NCI-H524 treated with DMSO at 0.1 percent for 48 hours (cell line): Measurements from ENCODE around the gene ASTN1.

Experiments used
- DNase-seq: peaks from one replicate; lab custom pipeline; 2025; lab: John Stamatoyannopoulos, UW

ASTN1 gene

DNA sequence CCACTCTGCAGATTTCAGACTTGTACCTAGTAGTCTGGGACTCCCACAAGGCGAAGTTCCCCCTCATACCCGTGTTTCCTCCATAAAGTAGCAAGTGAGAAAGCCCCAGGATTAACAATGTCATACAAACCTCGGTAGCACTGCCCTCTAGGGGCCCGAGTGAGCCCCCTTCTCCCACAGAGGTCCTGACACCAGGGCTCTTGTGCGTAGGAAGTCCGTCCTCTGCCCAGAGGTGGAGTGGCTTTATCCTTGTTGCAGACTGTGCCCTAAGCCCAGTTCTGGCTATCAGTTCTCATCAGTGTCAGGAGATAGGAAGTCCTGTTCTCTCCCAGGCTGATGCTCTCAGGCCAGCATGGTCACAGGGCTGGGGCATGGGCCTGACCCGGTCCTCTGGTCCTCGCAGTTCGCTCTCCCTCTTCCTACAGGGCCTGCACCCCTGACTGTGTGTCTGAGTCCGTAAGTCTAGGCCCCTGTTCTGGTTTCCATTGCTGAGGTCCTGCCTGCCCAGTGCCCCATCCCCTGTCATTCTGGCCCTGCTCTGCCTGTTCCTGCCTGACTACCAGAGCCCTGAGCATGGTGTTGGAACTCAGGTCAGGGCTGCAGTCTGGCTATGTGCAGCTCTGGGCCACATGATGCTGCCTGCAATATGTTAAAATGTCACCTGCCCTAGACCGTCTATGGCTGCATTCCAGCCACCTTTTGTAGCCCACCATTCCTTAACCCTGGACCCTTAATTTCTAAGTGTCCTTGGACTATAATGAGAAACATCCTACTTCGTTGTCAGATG is 285.6 kb downstream of the ASTN1 start:
- no peak for DNase-seq

DNA sequence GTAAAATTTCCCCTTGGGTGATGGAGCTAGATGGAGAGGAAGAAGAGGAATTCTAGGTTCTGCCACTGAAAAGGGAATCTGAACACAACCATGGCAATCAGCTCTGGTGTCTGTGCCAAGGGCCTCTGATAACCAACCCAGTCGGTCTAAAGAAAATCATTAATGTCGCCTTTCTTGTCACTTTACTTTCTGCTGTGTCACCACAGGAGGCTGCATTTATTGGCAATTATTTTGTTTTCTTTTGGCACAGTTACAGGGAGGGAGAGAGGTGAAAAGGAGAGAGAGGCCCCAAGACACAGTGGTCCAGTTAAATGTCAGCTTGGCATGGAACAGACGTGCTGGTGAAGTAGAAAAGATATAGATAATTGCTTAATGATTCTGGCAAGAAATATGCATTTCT is 287.0 kb downstream of the ASTN1 start:
- DNase-seq: no peak

DNA sequence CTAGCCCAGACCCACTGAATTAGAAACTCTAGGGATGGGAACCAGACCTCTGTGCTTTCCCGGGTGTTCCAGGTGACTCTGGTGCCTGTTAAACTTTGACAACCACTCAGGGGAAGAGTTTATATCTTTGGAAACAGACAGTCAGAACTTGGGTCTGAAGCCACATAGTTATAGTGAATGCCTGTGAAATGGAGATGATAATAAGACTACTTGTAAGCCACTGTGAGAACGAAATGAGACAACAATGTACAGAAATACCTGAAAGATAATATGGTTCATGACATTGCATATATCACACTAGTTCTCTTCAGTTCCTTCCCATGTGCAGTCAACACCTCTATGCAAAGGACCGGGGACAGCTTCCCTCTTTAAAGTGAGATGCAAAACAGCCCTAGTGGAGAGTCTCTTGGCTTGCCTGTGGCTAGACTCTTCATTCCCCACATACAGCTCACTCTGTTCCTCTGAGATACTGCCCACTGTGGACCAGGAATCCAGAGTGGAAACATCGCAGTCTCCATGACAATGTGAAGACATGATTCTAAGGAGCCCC is 287.5 kb downstream of the ASTN1 start:
- DNase-seq: no peak

DNA sequence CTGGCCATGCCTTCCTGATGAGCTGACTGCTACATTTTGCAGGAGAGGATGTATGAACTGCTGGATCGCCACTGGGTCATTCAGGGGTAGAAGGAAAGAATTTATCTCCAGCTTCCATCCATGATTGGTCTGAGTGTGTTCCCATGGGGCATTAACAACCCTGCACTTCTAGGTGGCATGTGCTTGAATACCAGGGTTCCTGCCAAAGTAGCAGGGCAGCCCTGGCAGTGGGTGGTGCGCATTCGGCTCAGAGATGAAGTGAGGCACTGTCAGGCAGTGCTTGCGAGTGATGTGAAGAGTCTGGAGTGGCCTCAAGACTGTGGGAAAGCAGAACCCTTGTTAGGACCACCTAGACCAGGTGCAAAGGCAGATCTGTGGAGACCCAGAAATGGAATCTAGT is 294.9 kb downstream of the ASTN1 start:
- DNase-seq: no peak

DNA sequence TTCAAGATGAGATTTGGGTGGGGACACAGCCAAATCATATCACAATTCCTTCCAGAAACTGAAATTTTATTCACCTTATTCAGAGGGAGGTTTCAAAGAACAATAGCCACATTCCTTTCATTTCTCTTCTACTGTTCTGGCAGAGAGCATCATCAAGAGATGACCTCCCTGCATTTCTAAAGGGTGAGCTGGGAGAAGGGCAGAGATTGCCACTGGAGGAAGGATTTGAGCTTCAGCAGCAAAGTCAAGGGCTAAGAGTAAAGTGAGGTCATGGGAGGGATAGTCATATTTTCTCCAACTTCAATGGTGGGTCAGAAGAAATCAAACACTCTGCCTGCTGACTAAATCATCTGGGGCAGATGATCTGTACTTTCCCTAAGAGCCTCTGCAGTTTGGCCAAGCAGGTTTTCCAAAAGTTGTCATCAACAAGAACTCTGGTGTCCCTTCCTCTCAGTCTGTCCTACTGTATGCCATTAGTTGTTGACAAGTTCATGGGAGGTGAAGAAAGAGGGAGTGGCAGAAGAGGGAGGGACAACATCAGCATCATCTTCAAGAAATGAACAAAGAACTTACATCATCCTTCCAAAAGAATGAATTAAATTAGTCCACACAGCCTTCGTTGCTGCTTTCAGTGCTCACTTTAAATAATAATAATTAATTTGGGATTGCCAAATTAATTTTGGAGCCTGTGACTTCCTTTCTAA is 298.3 kb downstream of the ASTN1 start:
- DNase-seq: no peak

DNA sequence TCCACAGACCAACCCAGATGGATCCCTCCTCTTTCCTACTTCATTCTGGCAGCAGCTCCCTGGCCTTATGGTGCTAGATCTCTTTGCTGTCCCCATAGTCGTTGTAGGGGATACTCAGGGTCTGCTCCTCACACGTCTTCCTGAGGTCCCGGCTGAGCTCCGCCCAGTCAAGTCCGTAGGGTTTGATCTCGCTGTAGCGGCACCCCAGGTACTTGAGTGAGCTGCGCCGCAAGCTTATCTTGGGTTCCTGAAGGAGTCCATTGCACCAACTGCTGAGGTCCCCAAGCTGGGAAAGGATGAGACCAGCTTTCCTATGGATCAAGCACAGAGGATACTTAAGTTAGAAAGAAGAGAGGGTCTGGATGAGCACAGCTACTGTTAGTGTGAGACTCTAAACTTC is 300.3 kb downstream of the ASTN1 start:
- no peak for DNase-seq

DNA sequence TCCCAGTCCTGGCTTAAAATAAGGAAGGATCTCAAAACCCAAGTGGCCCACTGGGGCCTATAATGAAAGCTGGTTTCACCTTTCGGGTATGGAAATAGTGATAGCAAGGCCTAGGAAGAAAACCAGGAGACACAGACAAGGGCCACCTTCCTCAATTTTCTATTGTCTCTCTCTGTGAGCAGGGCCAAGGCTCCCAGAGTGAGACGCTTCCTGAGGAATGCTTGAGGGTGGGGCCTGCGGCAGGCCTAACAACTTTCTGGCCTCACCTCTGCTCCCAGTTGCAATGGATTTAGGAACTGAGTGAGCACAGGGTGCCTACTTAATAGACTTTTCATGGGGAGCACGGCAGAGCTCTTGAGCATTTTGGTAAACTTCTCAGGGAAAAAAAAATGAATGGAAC is 300.9 kb downstream of the ASTN1 start:
- no peak for DNase-seq

DNA sequence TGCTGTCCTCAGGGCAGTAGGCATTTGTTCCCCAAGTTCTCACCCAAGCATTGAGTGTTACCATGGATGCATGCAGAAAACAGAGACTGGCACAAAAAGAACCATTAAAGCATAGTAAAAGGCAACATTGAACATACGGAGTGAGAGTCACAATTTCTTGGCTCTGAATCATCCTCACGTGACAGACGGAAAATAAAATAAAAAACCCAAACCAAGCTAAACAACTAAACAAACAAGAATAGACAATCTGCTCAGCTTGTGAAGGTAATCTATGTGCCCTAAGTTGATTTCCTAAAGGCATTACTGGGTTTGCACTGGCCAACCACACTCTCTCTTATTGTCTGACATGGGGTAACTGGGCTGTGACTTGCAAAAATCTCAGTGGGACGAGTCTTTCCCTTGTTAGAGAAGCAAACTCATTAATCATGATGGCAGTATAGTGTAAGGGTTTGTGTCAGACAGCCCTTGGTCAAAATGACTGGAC is 306.0 kb downstream of the ASTN1 start:
- DNase-seq: no peak

DNA sequence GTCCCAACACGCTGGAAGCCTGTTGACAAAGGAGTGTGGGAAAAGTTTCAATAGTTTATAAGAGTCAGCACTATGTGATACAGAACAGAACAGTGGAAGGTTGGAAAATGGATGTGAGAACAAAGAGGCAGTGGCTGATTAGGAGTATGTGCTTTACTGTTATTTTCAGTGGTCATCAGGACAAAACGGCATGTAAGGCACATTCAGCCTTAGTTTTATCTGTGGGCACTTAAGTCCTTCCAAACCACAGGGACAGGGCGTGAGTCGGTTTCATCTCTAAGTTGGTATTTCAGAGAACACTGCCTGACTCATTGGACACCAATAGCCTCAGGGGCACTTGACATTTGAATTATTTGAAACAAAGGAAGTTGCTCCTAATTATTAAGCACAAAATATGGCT is 306.9 kb downstream of the ASTN1 start:
- no peak for DNase-seq

DNA sequence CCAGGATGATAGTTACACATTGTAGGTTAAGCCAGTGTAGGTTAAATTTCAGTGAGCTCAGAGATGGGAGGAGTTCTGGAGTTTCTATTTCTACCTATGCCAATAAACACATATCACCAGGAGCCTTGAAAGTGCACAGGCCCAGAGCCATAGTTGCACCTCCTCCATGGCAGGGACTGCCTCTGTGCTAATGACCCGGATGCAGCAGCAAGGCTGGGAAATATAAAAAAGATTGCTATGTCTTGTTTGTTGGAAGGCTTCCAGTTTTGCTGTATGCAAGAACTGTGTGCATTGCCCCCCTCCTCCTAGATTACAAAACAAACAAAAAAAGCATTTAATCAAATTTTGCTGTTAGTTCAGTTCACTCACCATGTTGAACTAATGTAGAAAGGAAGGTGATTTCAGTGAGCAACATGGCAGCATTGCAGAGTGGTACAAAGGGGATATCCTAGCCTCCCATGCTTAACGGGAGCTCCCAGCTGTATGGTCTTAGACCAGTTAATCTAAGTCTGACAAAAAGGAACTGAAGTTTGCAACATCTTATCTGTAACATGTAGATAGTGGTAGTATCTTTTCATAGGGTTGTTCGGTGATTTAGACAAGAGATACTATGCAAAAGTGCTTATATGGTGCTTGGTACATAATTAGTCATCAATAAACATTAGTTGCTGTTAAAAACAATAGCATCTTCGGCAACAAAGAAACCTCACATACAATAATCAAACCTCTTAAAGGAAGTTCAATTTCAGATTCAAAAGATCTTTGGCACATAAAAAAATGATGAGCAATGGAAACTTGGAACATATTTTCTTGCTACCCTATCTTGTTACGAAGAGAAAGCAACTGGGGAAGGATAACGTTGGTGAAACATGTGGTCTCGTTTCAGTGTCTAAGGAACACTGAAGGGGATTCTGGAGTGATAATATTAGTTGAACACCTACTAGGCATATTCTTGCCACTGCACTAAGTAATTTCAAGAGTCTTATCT is 309.5 kb downstream of the ASTN1 start:
- no peak for DNase-seq

DNA sequence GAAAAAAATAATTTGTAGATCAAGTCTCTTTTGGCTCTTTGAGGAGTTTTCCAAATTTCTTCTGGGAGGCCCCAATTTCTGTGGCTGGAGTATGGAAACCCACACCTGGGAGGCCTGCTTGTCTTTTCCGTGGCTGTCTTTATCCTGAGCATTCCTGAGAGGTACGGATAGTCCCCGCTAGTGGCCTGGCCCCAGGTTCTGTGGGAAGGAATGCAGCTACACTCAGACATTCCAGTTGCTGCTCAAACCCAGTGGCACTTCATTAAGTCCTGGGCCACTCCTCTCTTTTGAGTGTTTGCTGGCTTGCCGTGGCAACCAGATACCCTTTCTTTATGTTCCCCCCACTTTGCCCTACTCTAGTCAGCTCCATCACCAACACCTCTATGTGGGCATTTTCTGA is 310.4 kb downstream of the ASTN1 start:
- DNase-seq: no peak

DNA sequence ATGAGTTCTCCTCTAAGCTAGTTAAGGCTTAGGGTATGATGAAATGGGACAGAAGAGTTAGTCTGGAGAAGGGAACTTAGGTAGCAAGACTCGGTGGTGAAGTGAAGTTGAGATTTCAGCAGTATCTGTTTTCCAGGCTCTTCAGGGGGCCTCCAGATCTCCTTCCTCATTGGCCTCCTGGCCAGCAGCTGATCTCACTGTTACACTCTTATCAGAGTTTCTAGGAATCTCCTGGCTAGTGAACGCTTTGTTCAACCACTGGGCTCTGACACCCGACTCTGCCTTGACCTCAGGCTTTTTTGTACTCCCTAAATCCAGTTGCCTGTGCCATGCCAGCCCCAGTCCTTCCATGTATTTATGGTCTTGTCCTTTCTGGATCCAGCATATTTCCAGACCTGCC is 311.0 kb downstream of the ASTN1 start:
- DNase-seq: no peak

DNA sequence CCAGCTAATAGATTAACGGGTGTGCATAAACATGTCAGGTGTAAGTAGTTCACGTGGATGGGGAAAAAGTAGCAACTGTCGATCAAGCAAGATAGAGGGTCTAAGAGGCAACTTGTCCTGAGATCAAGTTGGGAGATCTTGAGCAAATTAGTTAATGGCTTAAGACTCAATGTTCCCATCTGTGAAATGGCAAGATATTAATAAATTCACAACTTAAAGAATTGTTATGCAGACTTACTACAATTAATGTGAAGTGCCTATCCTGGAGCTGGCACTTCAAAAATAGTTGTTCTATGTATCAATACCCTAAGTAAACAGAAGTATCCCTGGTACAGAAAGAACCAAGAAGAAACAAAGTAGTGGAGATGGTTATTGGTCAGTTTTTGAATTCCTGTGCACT is 312.4 kb downstream of the ASTN1 start:
- DNase-seq: no peak

DNA sequence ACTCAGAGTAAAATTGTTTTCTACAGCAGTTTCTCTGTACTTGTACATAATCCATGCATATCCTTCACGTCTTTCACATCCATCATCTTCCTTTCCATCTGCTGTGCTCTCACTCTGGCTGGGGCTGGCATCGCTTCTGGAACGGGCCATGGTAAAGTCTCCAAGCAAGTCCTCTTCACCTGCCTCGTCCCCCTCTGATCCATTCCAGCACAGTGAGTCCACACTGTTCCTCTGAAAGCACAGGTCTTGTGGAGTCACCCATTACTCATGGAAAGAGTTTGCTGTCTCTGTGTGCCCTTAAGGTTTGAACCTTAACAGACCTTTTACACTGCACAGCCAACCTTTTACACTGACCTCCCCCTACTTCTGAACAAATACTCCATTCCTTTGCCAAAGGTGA is 313.6 kb downstream of the ASTN1 start:
- no peak for DNase-seq

DNA sequence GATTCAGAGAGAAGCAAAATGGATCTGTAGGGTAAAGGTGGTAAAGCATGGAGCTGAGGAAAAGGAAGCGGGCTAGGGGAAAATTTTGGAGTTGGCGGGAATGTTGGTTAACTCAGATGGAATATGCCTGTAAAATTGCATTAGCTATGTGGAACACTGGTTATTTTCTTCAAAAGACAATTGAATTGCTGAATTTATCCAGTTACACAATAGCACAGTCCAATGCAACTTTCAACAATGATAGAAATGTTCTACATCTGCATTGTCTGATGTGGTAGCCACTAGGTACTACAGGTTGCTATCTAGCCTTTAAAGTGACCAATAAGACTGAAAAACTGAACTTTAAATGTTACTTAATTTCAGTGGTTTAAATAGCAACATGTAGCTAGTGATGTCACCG is 315.2 kb downstream of the ASTN1 start:
- DNase-seq: no peak

DNA sequence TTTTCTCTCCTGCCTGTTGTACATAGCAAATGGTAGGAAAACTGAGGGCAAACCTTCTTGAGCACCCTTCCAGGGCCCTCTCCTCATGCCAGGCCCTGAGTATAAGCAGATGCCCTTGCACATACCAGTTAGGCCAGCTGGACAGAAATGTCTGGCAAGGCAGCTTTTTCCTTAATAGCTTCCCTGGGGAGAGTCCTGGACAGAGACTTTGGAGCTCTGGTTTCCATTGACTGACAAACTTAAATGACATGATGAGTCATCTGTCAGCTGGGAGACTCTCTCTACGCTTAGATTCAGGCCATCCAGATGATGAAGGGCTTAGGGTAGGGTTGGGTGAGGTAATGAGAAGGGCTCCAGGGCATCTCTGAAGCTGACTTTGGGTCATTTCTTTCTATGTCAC is 317.5 kb downstream of the ASTN1 start:
- DNase-seq: no peak

DNA sequence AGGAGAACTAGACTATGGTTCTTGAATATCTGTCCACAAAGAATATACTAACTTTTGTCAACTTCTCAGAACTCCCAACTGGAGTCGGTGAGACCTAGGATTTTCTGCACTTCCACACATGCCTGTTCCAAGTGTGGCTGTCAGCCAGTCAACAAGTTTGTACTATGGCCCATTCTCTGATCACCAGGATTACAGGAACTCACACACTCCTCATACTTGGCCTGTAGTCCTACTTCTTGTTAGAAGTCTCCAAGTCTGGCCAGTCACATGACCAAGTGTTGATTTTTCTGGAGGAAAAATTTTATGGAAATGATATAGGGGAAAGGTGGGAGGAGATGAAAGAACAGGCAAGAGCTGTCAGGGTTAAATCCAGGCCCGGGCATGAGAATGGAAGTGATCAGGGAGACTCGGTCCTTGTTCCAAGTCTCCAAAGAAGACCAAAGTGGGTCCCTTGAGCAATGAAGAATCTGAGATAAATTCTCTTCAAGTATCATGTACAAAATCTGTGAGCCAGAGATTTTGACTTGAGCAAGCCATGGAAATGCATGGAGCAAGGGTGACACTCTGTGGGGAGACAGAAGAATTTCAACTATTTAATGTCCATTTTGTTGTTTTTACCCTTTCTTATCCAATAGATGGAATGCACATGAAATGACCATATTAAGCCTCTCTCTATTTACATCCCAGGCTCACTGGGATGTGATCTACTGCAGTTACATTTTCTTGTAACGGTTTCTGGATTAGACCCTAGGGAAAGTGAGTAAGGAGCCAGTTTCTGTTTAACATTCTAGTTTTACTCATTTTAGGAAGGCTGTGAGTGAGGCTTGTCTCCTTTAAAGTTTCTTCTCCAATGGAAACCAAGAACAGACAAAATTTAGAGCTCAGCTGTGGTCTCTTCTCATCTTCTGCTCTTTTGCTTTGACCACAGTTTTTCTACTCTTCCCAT is 320.9 kb downstream of the ASTN1 start:
- DNase-seq: no peak

DNA sequence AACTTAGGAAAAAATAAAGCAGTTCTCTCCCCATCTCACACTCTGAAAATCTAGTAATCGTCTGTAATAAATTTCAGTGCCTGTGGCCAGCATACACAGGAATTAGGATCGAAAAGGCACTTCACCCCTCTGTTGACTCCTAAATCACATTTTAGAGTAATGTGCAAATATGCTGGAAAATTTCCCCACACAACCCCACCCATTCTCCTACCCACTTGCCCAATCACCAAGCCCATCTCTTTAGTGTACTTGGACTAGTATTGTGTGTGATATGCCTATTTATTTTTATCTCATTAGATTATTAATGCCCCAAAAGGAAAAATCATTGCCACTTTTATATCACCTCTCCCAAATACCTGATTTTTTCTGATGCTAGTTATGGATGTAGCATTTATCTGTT is 323.3 kb downstream of the ASTN1 start:
- no peak for DNase-seq

DNA sequence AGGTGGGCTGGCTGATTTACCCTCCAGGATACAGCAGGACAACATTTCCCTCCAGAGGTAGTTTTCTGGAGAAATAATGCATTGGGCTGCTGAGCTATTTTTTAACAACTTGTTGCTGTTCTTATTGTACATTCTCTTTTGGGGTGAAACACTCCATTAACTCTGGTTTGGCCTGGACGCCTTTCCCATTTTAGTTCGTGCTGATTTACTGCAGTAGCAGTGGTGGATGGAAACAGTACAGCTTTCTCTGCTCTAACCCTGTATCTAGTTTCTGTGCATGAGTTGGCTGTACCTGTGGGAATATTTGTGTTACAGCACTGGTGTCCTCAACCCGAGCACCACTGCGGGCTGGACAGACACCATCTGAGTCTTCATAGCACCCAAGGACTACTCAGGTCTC is 325.3 kb downstream of the ASTN1 start:
- DNase-seq: no peak

DNA sequence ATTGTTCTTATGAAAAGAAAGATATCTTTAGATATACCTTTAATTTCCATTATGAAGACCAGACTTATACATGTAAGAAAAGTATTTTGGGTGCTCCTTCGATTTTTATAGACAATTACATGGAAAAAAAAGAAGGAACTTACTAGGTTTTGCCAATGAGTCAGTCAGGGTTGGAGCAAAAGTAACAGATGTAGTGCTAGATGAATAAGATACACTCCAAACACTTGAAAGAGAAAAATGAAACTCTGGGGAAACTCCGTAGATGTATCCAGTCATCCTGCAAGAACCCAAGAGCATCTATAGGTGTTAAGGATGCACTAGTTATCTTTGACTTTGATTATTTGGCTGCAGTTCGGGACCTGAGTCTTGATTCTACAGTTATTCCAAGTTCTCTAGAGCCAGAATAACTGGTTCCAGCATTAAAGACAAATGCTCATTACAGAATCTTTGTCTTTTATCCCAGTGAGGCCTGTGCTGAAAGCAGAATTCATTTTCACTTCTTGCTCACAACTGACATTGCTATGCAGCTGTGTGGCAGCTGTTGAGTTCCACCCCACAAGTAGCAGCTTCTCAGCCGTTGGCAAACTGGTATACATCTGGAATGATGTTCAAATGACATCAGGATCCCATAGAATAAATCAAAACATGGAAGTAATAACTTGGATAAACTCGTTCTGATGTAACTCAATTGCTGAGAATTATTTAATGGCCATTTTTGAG is 326.1 kb downstream of the ASTN1 start:
- no peak for DNase-seq
